ENCODE results near the gene EEF1A2. TPM values are rescaled to one million over a fixed set of nuclear protein-coding genes. Genes with fewer than 3 reads are reported as not detected.

EEF1A2 gene
- total RNA-seq, 2 donors from 2014 or later, result 21.0 to 23.1 TPM

DNA sequence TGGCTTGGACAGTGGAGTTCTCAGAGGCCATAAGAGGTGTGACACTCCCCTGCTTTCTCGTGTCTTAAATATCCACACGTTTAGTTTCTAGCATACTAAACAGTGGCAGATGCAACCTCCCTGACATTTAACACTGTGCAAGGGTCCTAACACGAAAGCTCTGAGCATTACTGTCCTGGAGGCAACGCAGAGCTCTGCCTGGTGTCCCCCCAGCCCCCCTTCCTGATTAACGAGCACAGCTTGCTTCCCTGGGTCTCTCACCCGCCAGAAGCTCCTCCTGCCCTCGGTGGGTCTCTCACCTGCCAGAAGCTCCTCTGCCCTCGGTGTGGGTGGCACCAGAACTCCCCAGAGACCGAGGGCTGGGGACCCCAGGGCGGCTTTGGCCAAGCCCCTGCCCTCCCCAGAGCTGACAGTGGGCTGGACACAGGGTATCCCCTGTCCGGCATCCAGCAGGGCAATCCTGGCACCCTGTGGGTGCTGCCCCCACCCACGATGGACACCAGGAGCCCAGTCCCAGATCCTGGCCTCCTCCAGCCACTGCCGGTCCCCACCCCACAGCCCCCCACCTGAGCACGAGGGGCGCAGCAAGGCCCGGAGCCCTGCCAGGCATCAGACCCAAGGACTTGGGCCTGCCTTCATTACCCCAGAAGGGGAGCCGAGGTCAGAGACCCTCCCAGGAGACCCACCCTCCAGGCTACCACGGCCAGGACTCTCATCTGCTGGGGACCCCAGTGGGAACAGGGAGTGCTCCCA, 14.1 kb downstream of the EEF1A2 start:
- DNase-seq, result no peak
- peaks cover 0 to 8% of the 10 kb centered on the region in 2 donors for H3K27me3 ChIP-seq

DNA sequence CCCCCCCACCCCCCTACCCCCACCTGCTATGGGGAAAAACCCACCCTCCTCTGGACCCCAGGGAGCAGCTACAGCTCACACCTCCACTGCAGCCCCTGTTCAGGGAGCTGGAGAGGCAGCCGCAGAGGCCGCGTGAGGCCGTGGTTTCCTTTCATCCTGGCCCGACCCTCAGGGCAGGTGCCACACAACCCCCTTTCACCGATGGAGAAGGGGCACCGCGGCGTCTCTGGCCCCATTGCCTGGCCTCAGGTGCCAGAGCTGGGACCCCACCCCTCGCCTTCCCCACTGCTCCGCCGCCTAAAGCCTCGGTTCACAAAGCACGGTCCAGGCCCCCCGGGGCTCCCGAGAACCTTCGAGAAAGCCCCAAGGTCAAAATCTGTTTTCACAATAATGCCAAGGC, 14.6 kb downstream of the EEF1A2 start:
- ATAC-seq, result no peak
- WGBS, 2 donors, result 33 to 44% methylated on average over 7 to 17 of the region's 17 CpGs
- Histone ChIP-seq H3K4me3 (no peak overlapping the region), H3K27ac (no peak overlapping the region), H3K36me3 (replicated peaks in 1 of 2; ENCODE audit: insufficient read depth in 1 of 2, low read depth in 2 of 2) (no peaks in the 10 kb centered on the region), H3K27me3 (peaks cover 0 to 8% of the 10 kb centered on the region in 2 donors), H3K9me3 (no peaks in the 10 kb centered on the region), H3K4me1 (peaks cover 11% of the 10 kb centered on the region)
- DNase-seq, result no peak
- TF ChIP-seq, protein P1, sequence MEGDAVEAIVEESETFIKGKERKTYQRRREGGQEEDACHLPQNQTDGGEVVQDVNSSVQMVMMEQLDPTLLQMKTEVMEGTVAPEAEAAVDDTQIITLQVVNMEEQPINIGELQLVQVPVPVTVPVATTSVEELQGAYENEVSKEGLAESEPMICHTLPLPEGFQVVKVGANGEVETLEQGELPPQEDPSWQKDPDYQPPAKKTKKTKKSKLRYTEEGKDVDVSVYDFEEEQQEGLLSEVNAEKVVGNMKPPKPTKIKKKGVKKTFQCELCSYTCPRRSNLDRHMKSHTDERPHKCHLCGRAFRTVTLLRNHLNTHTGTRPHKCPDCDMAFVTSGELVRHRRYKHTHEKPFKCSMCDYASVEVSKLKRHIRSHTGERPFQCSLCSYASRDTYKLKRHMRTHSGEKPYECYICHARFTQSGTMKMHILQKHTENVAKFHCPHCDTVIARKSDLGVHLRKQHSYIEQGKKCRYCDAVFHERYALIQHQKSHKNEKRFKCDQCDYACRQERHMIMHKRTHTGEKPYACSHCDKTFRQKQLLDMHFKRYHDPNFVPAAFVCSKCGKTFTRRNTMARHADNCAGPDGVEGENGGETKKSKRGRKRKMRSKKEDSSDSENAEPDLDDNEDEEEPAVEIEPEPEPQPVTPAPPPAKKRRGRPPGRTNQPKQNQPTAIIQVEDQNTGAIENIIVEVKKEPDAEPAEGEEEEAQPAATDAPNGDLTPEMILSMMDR (IDR thresholded peaks at IDR 0.05), result no peak
- no peak for TF ChIP-seq POLR2A (IDR thresholded peaks at IDR 0.05)
- intact Hi-C loops (cut with DNase I), result no loop called here

More for the DNA sequence above, 14.1 kb downstream of the EEF1A2 start:
- Histone ChIP-seq H3K36me3 (replicated peaks in 1 of 2; ENCODE audit: insufficient read depth in 1 of 2, low read depth in 2 of 2) (no peaks in the 10 kb centered on the region), H3K9me3 (no peaks in the 10 kb centered on the region), H3K4me3 (no peak overlapping the region), H3K27ac (no peak overlapping the region), H3K4me1 (peaks cover 11% of the 10 kb centered on the region)
- ATAC-seq, result no peak
- no peak for TF ChIP-seq POLR2A (IDR thresholded peaks at IDR 0.05)
- TF ChIP-seq, protein P1 (IDR thresholded peaks at IDR 0.05), result no peak
- WGBS, 2 donors, result 31 to 51% methylated on average over 7 to 18 of the region's 18 CpGs
- intact Hi-C loops (cut with DNase I), result no loop called here

DNA sequence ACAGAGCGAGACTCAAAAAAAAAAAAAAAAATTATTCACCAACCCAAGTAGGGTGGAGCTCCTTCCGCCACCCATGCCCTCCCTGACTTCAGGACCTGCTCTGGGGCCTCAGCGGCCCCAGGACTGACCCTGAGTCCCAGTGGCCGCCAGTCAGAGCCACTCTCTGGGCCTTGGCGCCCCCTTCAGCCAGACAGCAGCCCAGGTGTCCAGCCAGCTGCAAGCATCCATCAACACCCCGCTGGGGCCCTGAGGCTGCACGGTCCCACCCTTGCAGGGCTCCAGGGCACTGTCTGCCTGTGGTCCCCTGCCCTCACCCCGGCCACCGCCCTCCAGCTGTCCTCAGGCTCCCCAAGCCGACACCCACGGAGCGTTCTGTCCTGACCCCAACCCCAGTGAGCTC, 15.0 kb downstream of the EEF1A2 start:
- peaks cover 0 to 8% of the 10 kb centered on the region in 2 donors for H3K27me3 ChIP-seq

DNA sequence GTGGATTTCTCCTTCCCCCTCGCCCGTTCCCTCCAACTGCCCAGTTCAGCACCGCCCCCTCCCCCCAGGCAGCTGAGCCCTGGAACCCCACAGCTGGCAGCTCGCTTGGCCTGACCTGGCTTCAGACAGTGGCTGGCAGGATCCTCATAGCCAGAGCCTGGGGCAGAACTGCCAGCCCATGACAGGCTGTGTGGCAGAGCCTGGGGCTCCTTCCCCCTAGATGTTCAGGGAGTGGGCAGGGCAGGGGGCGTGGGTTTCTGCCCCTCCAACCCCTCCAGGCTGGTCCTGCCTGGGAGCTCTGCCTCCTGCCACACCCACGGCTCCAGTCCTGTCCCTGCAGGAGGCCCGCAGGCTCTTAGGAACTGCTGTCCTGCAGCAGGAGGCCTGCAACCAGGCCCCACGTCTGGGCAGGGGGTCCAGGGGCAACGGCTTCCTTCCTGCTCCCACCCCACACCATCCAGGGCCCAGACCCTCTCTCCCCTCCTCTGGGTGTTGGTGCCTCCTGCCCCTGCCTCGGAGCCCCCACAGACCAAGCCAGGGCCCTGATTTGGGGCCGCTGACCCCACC, 16.8 kb downstream of the EEF1A2 start:
- Histone ChIP-seq H3K36me3 (replicated peaks in 1 of 2; ENCODE audit: insufficient read depth in 1 of 2, low read depth in 2 of 2) (no peaks in the 10 kb centered on the region), H3K27ac (no peak overlapping the region), H3K4me1 (peaks cover 11% of the 10 kb centered on the region), H3K9me3 (no peaks in the 10 kb centered on the region), H3K4me3 (no peak overlapping the region), H3K27me3 (peaks cover 0 to 8% of the 10 kb centered on the region in 2 donors)
- TF ChIP-seq, protein P1 (IDR thresholded peaks at IDR 0.05), result no peak
- whole genome bisulfite sequencing, 2 donors, result 30 to 35% methylated on average over 2 to 11 of the region's 11 CpGs
- ATAC-seq (no peak), DNase-seq (no peak)
- intact Hi-C loops (cut with DNase I), result no loop called here

More for the DNA sequence above, 15.0 kb downstream of the EEF1A2 start:
- H3K9me3 ChIP-seq, result no peaks in the 10 kb centered on the region
- TF ChIP-seq, protein P1 (IDR thresholded peaks at IDR 0.05), result no peak
- no peak for TF ChIP-seq POLR2A (IDR thresholded peaks at IDR 0.05)
- intact Hi-C loops (cut with DNase I), result no loop called here
- H3K4me3 ChIP-seq, result no peak overlapping the region
- ATAC-seq, result no peak
- 63 to 80% methylated on average over 7 of the region's 12 CpGs for WGBS, 2 donors
- no peaks in the 10 kb centered on the region for H3K36me3 ChIP-seq (replicated peaks in 1 of 2; ENCODE audit: insufficient read depth in 1 of 2, low read depth in 2 of 2)
- peaks cover 11% of the 10 kb centered on the region for H3K4me1 ChIP-seq
- peak overlapping the region in 1 of 4 donors; percentile 50 for H3K27ac ChIP-seq
- no peak for DNase-seq
